ENCODE results near the gene CRMP1.

GRCh38 chr4:5784021-5784420 is 108.9 kb downstream of the CRMP1 start:
- no peak for TF ChIP-seq POLR2A (IDR thresholded peaks at IDR 0.05)
- no peak for TF ChIP-seq POLR2AphosphoS5 (IDR thresholded peaks at IDR 0.05)
- TF ChIP-seq, protein P1, sequence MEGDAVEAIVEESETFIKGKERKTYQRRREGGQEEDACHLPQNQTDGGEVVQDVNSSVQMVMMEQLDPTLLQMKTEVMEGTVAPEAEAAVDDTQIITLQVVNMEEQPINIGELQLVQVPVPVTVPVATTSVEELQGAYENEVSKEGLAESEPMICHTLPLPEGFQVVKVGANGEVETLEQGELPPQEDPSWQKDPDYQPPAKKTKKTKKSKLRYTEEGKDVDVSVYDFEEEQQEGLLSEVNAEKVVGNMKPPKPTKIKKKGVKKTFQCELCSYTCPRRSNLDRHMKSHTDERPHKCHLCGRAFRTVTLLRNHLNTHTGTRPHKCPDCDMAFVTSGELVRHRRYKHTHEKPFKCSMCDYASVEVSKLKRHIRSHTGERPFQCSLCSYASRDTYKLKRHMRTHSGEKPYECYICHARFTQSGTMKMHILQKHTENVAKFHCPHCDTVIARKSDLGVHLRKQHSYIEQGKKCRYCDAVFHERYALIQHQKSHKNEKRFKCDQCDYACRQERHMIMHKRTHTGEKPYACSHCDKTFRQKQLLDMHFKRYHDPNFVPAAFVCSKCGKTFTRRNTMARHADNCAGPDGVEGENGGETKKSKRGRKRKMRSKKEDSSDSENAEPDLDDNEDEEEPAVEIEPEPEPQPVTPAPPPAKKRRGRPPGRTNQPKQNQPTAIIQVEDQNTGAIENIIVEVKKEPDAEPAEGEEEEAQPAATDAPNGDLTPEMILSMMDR (IDR thresholded peaks at IDR 0.05), result no peak

Data from upper lobe of left lung (tissue), 4 donors.